Neural progenitor cell (in vitro differentiated cells): Measurements from ENCODE around the gene AQP7. TPM values are rescaled to one million over a fixed set of nuclear protein-coding genes. Genes with fewer than 3 reads are reported as not detected.
"Not testable (repeated sequence)": the region's sequence is repeated elsewhere in the genome, so short reads cannot be mapped to it uniquely, and the experiment has no call there.

Source experiments
- DNase-seq: peaks from one replicate; pipeline ENCODE4 v3.0.0-alpha.2; 2016; ENCODE audit warnings: low spot score
- H2AFZ ChIP-seq: fragments of 200-600 bp; sonication (generic); replicated peaks from 2 replicates; pipeline ENCODE4 v1.6.1; 2016; ENCODE audit warnings: antibody characterized with exemption
- H3F3A ChIP-seq: fragments of 200-600 bp; sonication (generic); 2 replicates; pipeline ENCODE4 v1.6.1; 2016; ENCODE audit warnings: antibody characterized with exemption, low read depth
- H3K27ac ChIP-seq: fragments of 200-600 bp; sonication (generic); 2 replicates; pipeline ENCODE4 v1.5.1; 2016; ENCODE audit warnings: mild to moderate bottlenecking
- H3K27me3 ChIP-seq: fragments of 200-600 bp; sonication (generic); 2 replicates; pipeline ENCODE4 v1.6.1; 2016; ENCODE audit warnings: mild to moderate bottlenecking, moderate library complexity
- H3K36me3 ChIP-seq: fragments of 200-600 bp; sonication (generic); 2 replicates; pipeline ENCODE4 v1.5.1; 2016
- H3K4me1 ChIP-seq: fragments of 200-600 bp; sonication (generic); 2 replicates; pipeline ENCODE4 v1.6.1; 2016; ENCODE audit warnings: mixed run types
- H3K4me2 ChIP-seq: fragments of 200-600 bp; sonication (generic); 2 replicates; pipeline ENCODE4 v1.6.1; 2016
- H3K4me3 ChIP-seq: fragments of 200-600 bp; sonication (generic); 2 replicates; pipeline ENCODE4 v1.5.1; 2016
- H3K79me2 ChIP-seq: fragments of 200-600 bp; sonication (generic); 2 replicates; pipeline ENCODE4 v1.6.1; 2016; ENCODE audit warnings: low read depth
- H3K9ac ChIP-seq: fragments of 200-600 bp; sonication (generic); 2 replicates; pipeline ENCODE4 v1.6.1; 2016
- H3K9me3 ChIP-seq: fragments of 200-600 bp; sonication (generic); 2 replicates; pipeline ENCODE4 v1.5.1; 2016; ENCODE audit warnings: low read depth
- H4K20me1 ChIP-seq: fragments of 200-600 bp; sonication (generic); 2 replicates; pipeline ENCODE4 v1.6.1; 2016; ENCODE audit warnings: low read depth
- H3K27ac Mint-ChIP-seq: 3 replicates; pipeline ENCODE4 v1.8.0; 2021; ENCODE audit warnings: mixed read lengths
- H3K27me3 Mint-ChIP-seq: 2 replicates; pipeline ENCODE4 v1.8.0; 2022; ENCODE audit warnings: low read depth, mild to moderate bottlenecking, inconsistent platforms, moderate library complexity, mixed read lengths; ENCODE audit not compliant: insufficient read depth
- H3K36me3 Mint-ChIP-seq: 3 replicates; pipeline ENCODE4 v1.8.0; 2021; ENCODE audit warnings: mixed read lengths
- H3K4me1 Mint-ChIP-seq: 3 replicates; pipeline ENCODE4 v1.8.0; 2021; ENCODE audit warnings: mixed read lengths
- H3K4me3 Mint-ChIP-seq: 3 replicates; pipeline ENCODE4 v1.8.0; 2021; ENCODE audit warnings: mild to moderate bottlenecking, moderate library complexity, mixed read lengths
- H3K9me3 Mint-ChIP-seq: 3 replicates; pipeline ENCODE4 v1.8.0; 2020; ENCODE audit warnings: mixed read lengths
- CTCF ChIP-seq: fragments of 200-600 bp; sonication (generic); IDR thresholded peaks from 2 replicates; pipeline ENCODE4 v1.5.1; 2017; ENCODE audit warnings: antibody characterized with exemption, mild to moderate bottlenecking
- EZH2 ChIP-seq: fragments of 200-600 bp; sonication (generic); IDR thresholded peaks from 2 replicates; pipeline ENCODE4 v1.6.1; 2017; ENCODE audit warnings: antibody characterized with exemption, mild to moderate bottlenecking, moderate library complexity
- EZH2phosphoT487 ChIP-seq: fragments of 200-600 bp; sonication (generic); IDR thresholded peaks from 2 replicates; pipeline ENCODE4 v1.6.1; 2017; ENCODE audit warnings: antibody characterized with exemption
- total RNA-seq: library from RNA; depleted of rRNA; stranded (reverse); fragments of >200 nt; gene quantifications from 2 replicates; pipeline ENCODE4 v1.2.3, GENCODE V29; 2015; ENCODE audit warnings: low replicate concordance

The AQP7 gene
- total RNA-seq, 1 donor from 2014 or later = not detected

DNA sequence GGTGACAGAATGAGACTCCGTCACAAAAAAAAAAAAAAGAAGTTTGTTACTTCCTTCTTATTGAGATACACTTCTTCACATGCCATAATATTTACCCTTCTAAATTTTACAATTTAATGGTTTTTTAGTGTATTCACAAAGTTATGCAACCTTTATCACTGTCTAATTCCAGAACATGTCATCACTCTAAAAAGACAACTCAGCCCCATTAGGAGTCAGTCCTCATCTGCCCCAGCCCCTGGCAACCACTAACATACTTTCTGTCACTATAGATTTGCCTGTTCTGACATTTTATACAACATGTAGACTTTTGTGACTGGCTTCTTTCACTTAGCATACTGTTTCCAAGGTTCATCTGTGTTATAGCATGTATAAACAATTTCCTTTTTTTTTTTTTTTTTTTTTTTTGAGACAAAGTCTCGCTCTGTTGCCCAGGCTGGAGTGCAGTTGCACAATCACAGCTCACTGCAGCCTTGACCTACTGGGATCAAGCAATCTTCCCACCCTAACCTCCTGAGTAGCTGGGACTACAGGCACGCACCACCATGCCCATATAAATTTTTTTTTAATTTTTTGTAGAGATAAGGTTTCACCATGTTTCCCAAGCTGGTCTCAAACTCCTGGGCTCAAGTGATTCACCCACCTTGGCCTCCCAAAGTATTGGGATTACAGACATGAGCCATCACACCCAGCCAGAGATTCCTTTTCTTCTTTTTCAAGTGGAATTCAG is 27.1 kb upstream of the AQP7 start:
- no peak for DNase-seq
- no peaks in the 10 kb centered on the region for H3K36me3 Mint-ChIP-seq
- Histone ChIP-seq H3K79me2 (no peaks in the 10 kb centered on the region), H3K4me2 (no peak overlapping the region), H3K27me3 (no peaks in the 10 kb centered on the region), H3K9me3 (no peaks in the 10 kb centered on the region), H3F3A (no peaks in the 10 kb centered on the region), H2AFZ (no peak overlapping the region), H3K4me3 (no peak overlapping the region), H3K9ac (no peak overlapping the region), H3K27ac (no peak overlapping the region), H4K20me1 (no peaks in the 10 kb centered on the region), H3K4me1 (no peaks in the 10 kb centered on the region), H3K36me3 (no peaks in the 10 kb centered on the region)
- TF ChIP-seq CTCF (no peak), EZH2 (no peak), EZH2phosphoT487 (no peak)
- no peak overlapping the region for H3K27ac Mint-ChIP-seq
- peaks cover 3% of the 10 kb centered on the region for H3K4me1 Mint-ChIP-seq
- H3K27me3 Mint-ChIP-seq = peaks cover 5% of the 10 kb centered on the region
- no peaks in the 10 kb centered on the region for H3K9me3 Mint-ChIP-seq
- no peak overlapping the region for H3K4me3 Mint-ChIP-seq

GRCh38 chr9:33426843-33427293 is 24.5 kb upstream of the AQP7 start:
- H3K27me3 ChIP-seq = no peaks in the 10 kb centered on the region
- no peaks in the 10 kb centered on the region for H3K4me1 ChIP-seq
- Mint-ChIP-seq H3K4me3 (no peak overlapping the region), H3K4me1 (no peaks in the 10 kb centered on the region), H3K9me3 (peaks cover 2% of the 10 kb centered on the region), H3K27ac (no peak overlapping the region), H3K27me3 (peaks cover 5% of the 10 kb centered on the region), H3K36me3 (no peaks in the 10 kb centered on the region)
- no peak for TF ChIP-seq EZH2
- no peak overlapping the region for H3K4me3 ChIP-seq
- H3K79me2 ChIP-seq = no peaks in the 10 kb centered on the region
- H3K4me2 ChIP-seq = no peak overlapping the region
- H3K9me3 ChIP-seq = no peaks in the 10 kb centered on the region
- no peaks in the 10 kb centered on the region for H3F3A ChIP-seq
- H4K20me1 ChIP-seq = no peaks in the 10 kb centered on the region
- no peak for DNase-seq
- no peak overlapping the region for H2AFZ ChIP-seq
- H3K36me3 ChIP-seq = no peaks in the 10 kb centered on the region
- no peak overlapping the region for H3K9ac ChIP-seq
- no peak overlapping the region for H3K27ac ChIP-seq

- H3K36me3 Mint-ChIP-seq = no peaks in the 10 kb centered on the region
- Histone ChIP-seq H3K9me3 (no peaks in the 10 kb centered on the region), H2AFZ (no peak overlapping the region), H3K4me1 (no peaks in the 10 kb centered on the region), H4K20me1 (no peaks in the 10 kb centered on the region), H3K36me3 (no peaks in the 10 kb centered on the region), H3K27me3 (no peaks in the 10 kb centered on the region), H3K4me3 (no peak overlapping the region), H3K4me2 (no peak overlapping the region), H3F3A (no peaks in the 10 kb centered on the region), H3K27ac (no peak overlapping the region), H3K79me2 (no peaks in the 10 kb centered on the region), H3K9ac (no peak overlapping the region)
- no peak for DNase-seq
- H3K27me3 Mint-ChIP-seq = peaks cover 2% of the 10 kb centered on the region
- TF ChIP-seq EZH2phosphoT487 (no peak), EZH2 (no peak), CTCF (no peak)
- H3K9me3 Mint-ChIP-seq = peaks cover 2% of the 10 kb centered on the region
- no peak overlapping the region for H3K27ac Mint-ChIP-seq
- no peaks in the 10 kb centered on the region for H3K4me1 Mint-ChIP-seq
- H3K4me3 Mint-ChIP-seq = no peak overlapping the region
Measured at GRCh38 chr9:33425128-33425533, 22.8 kb upstream of the AQP7 start.

DNA sequence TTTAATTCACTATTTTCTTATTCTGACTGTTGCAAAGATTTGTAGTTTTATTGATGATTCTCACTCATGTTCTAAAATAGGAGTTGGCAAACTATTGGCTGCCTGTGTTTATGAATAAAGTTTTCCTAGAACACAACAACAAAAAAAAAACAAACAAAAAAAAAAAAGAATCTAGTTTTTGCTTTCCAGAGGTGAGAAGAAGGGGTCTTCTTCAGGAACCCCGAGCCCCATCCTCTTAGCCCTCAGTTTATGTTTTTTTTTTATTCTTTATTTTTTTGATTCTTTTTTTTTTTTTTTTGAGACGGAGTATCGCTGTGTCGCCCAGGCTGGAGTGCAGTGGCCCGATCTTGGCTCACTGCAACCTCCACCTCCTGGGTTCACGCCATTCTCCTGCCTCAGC is 22.1 kb upstream of the AQP7 start:
- not testable (repeated sequence) for H3K4me3 Mint-ChIP-seq, H2AFZ ChIP-seq, H3K4me2 ChIP-seq, H4K20me1 ChIP-seq, H3K9me3 Mint-ChIP-seq, DNase-seq, H3K36me3 ChIP-seq, H3K9me3 ChIP-seq, H3K79me2 ChIP-seq, H3F3A ChIP-seq, H3K4me1 Mint-ChIP-seq, H3K27ac ChIP-seq, H3K4me1 ChIP-seq, H3K27ac Mint-ChIP-seq, H3K36me3 Mint-ChIP-seq, H3K4me3 ChIP-seq, H3K9ac ChIP-seq, H3K27me3 Mint-ChIP-seq, H3K27me3 ChIP-seq

DNA sequence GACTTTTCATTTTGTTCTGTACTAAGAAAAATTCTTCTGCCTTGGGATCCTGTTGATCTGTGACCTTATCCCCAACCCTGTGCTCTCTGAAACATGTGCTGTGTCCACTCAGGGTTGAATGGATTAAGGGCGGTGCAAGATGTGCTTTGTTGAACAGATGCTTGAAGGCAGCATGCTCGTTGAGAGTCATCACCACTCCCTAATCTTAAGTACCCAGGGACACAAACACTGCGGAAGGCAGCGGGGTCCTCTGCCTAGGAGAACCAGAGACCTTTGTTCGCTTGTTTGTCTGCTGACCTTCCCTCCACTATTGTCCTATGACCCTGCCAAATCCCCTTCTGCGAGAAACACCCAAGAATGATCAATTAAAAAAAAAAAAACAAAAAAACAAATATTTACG is 21.7 kb upstream of the AQP7 start:
- not testable (repeated sequence) for H3K4me2 ChIP-seq, H3K27me3 Mint-ChIP-seq, H3K27ac ChIP-seq, DNase-seq, H2AFZ ChIP-seq, H3K4me3 Mint-ChIP-seq, H3K79me2 ChIP-seq, H3K27ac Mint-ChIP-seq, H3K36me3 Mint-ChIP-seq, H3K4me1 ChIP-seq, H3K9me3 ChIP-seq, H3K4me3 ChIP-seq, H3K9ac ChIP-seq, H3F3A ChIP-seq, H3K27me3 ChIP-seq, H3K9me3 Mint-ChIP-seq, H4K20me1 ChIP-seq, H3K4me1 Mint-ChIP-seq, H3K36me3 ChIP-seq
